Measurements from ENCODE around the gene CPVL.

- TF ChIP-seq CTCF (IDR thresholded peaks at IDR 0.05; ENCODE audit: low read depth, low read length, poor library complexity, severe bottlenecking) = no peak
- TF ChIP-seq EZH2phosphoT487 (IDR thresholded peaks at IDR 0.05; ENCODE audit: borderline replicate concordance, low read length) = no peak
Measured at GRCh38 chr7:29173458-29173857, 27.1 kb upstream of the CPVL start.
